Measurements from ENCODE around the gene HDDC3. TPM values are rescaled to one million over a fixed set of nuclear protein-coding genes. Genes with fewer than 3 reads are reported as not detected.
A peak's percentile ranks its signal among the peaks of the same experiment; 100 is the strongest.

HDDC3 gene
- total and polyA plus RNA-seq, 2 donors (not counting 3 experiments of a cell fraction or from before 2014, with no cell fraction given) = 16.0 to 20.2 TPM

DNA sequence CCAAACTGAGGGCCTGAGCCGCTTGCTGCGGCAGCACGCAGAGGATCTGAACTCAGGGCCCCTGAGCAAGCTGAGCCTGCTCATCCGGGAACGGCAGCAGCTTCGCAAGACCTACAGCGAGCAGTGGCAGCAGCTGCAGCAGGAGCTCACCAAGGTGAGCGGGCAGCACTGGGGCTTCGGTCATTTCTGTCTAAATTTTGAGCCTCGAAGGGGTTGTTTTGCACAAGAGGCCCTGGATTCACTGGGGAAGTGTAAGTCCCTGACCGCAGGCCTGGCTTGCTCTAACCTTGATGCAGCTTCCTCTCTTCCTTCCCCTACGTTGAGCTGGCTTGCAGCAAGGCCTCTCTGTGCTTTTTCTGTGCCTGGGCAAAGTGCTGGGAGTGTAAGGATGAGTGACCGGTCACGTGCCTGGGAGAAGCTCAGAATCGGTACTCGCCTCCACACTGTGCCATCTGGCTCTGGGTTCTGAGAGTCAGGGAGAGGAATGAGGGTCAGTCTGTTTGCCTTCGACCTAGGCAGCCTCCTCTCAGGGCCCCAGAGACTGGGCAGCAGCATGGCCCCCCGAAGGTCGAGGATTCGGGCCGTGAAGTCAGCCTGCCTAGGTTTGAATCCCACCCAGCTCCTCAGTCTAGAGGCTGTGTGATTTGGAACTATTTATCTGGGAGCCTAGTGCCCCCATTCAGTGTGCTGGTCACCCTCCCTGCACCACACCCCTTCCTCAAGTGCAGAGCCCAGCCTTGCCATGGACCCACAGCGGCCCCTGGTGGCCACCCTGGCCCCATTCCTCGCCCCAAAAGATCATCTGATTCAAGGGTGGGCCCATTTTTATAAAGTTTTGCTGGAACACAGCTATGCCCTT, 46.7 kb downstream of the HDDC3 start:
- FAIRE-seq = peak; percentile 87
- peak overlapping the region; percentile 27 for H3K4me2 ChIP-seq (ENCODE audit: insufficient read depth, low read length)
- no peak overlapping the region for H2AFZ ChIP-seq (ENCODE audit: low read depth, low read length)
- H3K4me3 ChIP-seq (replicated peaks in 1 of 3; ENCODE audit: insufficient read depth in 1 of 3, low read depth in 1 of 3, low read length in 3 of 3) = peak overlapping the region in 2 of 3 experiments; percentile 46 to 70
- H3K9ac ChIP-seq (replicated peaks; ENCODE audit: extremely low read depth, insufficient read depth, low read length) = peak overlapping the region; percentile 80
- intact Hi-C loops (cut with micrococcal nuclease) (loop anchor here (1.0 to 10.0 kb wide), 8 partner anchors 49 to 565 kb away; partner anchors contain the start of gene BLM), dilution Hi-C loops (cut with MboI; ENCODE audit: extremely low pct_ligation_motif_present, low sequenced_read_pairs) (no loop called here)
- ChIA-PET POLR2A (interaction anchor here (0.7 kb wide), 1 partner anchor 549 kb away, joined by 3 read pairs; no protein-coding TSS in a partner anchor), CTCF (interaction anchor here (0.6 to 3.9 kb wide), 49 partner anchors 10 to 636 kb away, joined by 3 to 237 read pairs (median 4); partner anchors contain the start of genes BLM, MAN2A2, TTLL13 and UNC45A)
- TF ChIP-seq, protein P1, sequence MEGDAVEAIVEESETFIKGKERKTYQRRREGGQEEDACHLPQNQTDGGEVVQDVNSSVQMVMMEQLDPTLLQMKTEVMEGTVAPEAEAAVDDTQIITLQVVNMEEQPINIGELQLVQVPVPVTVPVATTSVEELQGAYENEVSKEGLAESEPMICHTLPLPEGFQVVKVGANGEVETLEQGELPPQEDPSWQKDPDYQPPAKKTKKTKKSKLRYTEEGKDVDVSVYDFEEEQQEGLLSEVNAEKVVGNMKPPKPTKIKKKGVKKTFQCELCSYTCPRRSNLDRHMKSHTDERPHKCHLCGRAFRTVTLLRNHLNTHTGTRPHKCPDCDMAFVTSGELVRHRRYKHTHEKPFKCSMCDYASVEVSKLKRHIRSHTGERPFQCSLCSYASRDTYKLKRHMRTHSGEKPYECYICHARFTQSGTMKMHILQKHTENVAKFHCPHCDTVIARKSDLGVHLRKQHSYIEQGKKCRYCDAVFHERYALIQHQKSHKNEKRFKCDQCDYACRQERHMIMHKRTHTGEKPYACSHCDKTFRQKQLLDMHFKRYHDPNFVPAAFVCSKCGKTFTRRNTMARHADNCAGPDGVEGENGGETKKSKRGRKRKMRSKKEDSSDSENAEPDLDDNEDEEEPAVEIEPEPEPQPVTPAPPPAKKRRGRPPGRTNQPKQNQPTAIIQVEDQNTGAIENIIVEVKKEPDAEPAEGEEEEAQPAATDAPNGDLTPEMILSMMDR (IDR thresholded peaks at IDR 0.05; ENCODE audit: extremely low read depth in 1 of 2, insufficient read depth in 1 of 2, low read depth in 1 of 2, low read length in 2 of 2) = peak; percentile 96 to 98
- TF ChIP-seq JUN (IDR thresholded peaks at IDR 0.05; ENCODE audit: borderline replicate concordance, insufficient read depth, insufficient read length, low read depth) = no peak
- peaks cover 3 to 27% of the 10 kb centered on the region in 2 experiments for H3K36me3 ChIP-seq (ENCODE audit: control insufficient read depth in 2 of 2, extremely low read depth in 1 of 2, insufficient read depth in 2 of 2, low read length in 2 of 2)
- no peaks in the 10 kb centered on the region for H4K20me1 ChIP-seq (replicated peaks; ENCODE audit: control insufficient read depth, extremely low read depth, insufficient read depth, low read length)
- DNase-seq (ENCODE audit: low read depth, low spot score) = peak; percentile 72
- H3K79me2 ChIP-seq (ENCODE audit: control insufficient read depth, insufficient read depth, low read length) = peaks cover 15% of the 10 kb centered on the region
- H3K9me1 ChIP-seq (replicated peaks; ENCODE audit: control insufficient read depth, extremely low read depth, insufficient read depth, low read length) = no peaks in the 10 kb centered on the region
- peaks cover 24% of the 10 kb centered on the region for H3K4me1 ChIP-seq (ENCODE audit: control insufficient read depth, extremely low read depth, insufficient read depth, low read length)
- H3K27ac ChIP-seq (ENCODE audit: insufficient read depth, low read depth, low read length) = peak overlapping the region; percentile 4
- TSS peak; percentile 20 for BruUV-seq (replicated peaks)
- no peaks in the 10 kb centered on the region for H3K9me3 ChIP-seq (replicated peaks; ENCODE audit: control insufficient read depth, insufficient read depth, low read length)
- no peaks in the 10 kb centered on the region for H3K27me3 ChIP-seq (ENCODE audit: control insufficient read depth in 2 of 2, insufficient read depth in 2 of 2, low read length in 2 of 2)
